GM18873 (cell line): ENCODE data around the gene TAL1.
"Not testable (repeated sequence)": the region's sequence is repeated elsewhere in the genome, so short reads cannot be mapped to it uniquely, and the experiment has no call there.

Source experiments
- ATAC-seq: cut with Tn5 transposase; IDR thresholded peaks from one replicate; pipeline ENCODE4 v1.9.1; 2021; ENCODE audit warnings: mild to moderate bottlenecking, moderate library complexity, moderate number of reproducible peaks; ENCODE audit not compliant: unreplicated experiment, low FRiP score

The TAL1 gene

GRCh38 chr1:47213230-47213963, 18.6 kb downstream of the TAL1 start:
- no peak for ATAC-seq

DNA sequence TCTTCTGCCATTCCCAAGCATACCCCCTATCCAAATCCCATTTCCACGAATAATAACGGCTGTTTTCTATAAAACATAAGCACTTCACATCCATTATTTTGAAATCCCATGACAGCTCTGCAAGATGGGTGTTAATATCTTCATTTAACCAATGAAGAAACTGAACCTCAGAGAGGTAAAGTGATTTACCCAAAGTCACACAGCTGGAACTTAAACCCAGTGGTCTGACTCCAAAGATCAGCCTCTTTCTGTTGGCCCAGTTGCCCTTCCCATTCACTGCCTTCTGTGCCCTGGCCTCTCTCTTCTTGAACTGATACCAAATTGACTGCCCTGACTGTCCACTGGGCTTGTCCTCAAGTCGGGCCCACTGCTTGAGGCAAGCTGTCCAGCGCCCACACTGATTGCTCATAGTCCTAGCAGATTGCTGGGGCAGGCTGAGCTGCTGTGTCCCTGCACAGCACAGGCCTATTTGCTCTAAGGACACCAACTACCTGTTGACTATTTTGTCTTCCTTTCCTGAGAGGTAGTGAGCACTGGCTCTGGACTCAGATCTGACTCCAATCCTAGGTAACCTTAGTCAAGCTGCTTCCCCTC, 19.3 kb downstream of the TAL1 start:
- no peak for ATAC-seq

GRCh38 chr1:47211796-47212269, 20.2 kb downstream of the TAL1 start:
- ATAC-seq = no peak

GRCh38 chr1:47210666-47211065, 21.4 kb downstream of the TAL1 start:
- ATAC-seq = no peak

DNA sequence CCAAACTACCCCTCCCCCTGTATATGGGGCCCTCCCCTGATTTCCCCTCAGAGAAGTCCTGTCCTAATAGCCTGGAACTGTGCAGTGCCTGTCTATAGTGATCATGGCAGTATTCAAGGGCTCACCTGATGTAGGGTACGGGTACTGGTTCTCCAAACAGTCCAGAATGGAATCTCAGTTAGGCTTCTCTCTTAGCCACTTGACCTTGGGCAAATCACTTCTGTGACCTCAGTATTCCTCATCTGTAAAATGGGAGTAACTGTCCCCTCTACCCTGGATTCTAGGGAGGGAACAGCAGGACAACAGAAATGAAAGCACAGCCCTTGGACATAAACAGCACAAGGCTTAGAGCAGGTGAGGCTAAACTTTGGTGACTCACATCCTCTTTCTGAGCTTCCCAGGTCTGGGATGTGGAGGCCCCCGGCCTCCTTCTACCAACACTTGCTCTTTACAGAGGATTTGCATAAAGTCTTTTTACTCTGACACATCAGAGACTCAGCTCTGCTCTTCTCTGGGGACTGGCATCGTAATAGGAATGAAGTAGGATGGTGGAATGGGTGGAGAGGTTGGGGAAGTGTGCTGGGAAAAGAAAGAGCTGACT, 22.2 kb downstream of the TAL1 start:
- no peak for ATAC-seq

DNA sequence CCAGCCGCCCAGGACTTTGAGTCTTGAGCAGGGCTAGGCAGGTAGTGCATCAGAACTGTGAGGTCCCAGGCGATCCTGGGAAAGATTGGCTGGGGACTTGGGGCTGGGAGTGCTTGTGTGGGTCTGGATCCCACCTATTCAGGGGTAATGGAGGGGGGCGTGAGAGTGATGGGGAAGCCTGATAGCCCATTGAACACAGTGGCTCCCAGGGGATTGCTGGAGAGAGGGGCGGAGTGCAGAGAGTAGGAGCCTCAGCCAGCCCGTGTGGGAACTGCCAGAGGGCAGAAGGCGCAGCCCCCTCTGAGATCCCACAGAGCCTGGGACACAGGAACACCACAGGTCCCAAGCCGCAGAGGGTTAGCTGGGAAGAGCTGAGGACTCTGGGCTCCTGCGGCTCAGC, 22.9 kb downstream of the TAL1 start:
- no peak for ATAC-seq

- no peak for ATAC-seq
Measured at GRCh38 chr1:47208374-47208850, 23.6 kb downstream of the TAL1 start.

DNA sequence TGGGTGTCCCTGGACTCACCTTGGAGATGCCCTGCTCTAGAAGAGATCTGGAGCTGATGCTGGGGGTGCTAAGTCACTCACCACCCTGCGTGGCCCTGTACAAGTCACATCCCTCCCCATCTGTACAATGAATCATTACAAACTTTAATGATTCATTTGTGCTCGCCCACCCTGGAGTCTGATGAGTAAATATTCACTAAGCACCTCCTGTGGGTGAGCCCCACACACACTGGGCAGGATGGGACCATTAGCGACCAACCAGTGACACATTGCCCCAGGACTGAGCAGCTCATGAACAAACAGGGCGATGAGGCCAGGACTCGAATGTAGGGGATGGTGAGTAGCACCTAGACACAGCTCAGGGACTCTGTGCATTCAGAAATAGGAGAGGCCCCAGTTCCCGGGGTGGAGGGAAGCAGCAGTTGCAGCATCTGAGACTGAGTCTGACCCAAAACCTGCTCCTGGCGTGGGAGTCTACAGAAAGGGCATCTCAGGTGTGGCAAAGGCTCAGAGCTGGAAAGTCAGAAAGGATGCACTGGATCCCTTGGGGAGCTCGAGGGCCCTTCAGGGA, 24.1 kb downstream of the TAL1 start:
- ATAC-seq = no peak

DNA sequence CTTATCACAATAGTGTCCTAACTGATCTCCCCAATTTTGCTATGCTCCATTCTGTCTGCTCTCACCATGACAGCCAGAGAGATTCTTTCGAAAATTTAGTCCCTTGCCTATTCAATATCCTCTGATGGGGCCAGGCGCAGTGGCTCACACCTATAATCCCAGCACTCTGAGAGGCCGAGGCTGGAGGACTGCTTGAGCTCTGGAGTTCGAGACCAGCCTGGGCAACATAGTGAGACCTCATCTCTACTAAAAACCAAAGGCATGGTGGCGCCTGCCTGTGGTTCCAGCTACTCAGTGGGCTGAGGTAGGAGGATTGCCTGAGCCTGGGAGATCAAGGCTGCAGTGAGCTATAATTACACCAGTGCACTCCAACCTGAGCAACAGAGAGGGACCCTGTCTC, 26.1 kb downstream of the TAL1 start:
- ATAC-seq = no peak

- ATAC-seq = not testable (repeated sequence)
Measured at GRCh38 chr1:47203504-47203903, 28.5 kb downstream of the TAL1 start.

DNA sequence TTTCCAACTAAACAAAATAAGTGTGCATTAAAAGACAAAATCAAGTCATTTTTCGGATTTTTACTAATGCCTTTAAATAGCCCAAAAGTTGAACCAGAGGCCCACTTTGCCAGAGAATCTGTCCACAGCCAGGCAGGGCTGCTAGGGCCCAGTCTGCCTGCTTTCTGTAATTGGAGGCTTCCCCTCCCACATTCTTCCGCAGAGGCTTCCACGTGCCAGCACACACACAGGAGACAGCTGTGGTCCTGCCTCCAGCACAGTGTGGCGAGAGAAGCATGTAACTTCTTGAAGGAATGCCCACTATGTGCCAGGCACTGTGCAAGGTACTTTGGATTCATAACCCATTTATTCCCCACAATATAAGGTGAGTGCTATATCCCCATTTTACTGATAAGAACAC, 30.8 kb downstream of the TAL1 start:
- no peak for ATAC-seq

DNA sequence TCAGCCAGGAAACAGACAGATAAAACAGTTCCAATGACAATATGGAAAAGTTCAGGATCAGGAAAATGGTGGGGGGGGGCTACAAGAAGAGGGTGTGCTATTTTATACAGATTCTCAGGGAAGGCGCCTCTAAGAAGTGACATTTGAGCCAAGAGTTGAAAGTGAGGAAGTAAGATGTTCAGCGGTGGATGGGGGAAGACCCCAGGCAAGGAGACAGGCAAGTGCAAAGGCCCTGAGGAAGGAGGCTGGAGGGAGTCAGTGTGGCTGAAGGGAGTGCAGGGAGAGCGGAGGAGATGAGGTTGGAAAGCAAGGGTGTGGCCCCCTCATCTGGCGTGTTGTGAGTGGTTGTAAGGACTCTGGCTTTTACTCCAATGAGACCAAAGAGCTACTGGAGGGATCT, 33.8 kb downstream of the TAL1 start:
- ATAC-seq = no peak

DNA sequence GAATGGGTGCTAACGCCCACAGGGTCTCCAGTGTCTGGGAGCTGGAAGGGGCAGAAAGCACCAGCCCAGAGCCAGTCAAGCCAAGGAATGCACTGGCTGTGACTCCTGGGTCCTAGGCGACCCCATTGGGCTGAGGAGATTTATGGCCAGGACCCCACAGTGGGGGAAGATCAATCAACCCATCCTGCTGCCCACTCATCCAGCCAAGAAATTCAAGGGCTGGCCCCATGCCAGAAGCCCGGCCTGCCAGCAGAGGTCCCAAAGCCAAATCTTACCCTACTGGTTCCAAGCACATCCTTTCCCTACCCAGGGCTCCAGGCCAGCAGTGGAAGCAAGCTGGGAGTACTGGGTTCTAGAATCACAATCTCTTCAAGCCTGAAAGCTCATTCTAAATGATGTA, 35.4 kb downstream of the TAL1 start:
- no peak for ATAC-seq

DNA sequence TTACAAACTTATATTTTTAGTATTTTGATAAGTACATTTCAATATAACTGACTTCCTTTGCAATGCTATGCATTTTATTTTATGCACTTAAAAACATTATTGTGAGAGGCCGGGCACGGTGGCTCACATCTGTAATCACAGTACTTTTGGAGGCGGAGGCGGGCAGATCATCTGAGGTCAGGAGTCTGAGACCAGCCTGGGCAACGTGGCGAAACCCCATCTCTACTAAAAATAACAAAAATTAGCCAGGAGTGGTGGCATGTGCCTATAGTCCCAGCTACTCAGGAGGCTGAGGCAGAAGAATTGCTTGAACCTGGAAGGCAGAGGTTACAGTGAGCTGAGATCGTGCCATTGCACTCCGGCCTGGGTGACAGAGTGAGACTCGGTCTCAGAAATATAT, 36.0 kb downstream of the TAL1 start:
- not testable (repeated sequence) for ATAC-seq

DNA sequence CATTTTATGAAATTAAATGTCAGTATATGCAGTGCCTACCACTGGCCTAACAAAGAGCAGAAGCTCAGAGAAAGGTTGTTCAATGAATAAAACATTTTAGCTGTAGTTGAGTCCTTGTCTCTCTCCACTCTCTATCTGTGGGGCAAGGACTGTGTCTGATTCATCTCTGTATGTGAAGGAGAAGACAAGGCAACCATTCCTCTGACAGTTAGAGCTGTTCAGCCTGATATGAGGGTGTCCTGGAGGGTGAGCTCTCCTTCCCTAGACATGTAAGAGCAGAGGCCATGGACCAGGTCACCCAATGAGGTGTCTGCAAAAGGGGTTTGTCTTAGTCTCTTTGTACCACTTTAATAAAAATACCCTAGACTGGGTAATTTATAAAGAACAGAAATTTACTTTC, 37.7 kb downstream of the TAL1 start:
- ATAC-seq = no peak

DNA sequence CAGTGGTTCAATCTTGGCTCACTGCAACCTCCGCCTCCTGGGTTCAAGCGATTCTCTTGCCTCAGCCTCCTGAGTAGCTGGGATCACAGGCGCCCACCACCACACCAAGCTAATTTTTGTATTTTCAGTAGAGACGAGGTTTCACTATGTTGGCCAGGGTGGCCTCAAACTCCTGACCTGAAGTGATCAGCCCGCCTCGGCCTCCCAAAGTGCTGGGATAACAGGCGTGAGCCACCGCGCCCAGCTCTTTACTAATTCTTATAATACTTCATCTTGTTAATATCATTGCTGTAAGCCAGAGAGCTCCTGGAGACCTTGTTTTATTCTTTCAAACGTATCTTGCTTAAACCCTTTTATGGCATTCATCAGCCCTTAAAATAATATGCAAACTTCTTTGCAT, 38.5 kb downstream of the TAL1 start:
- not testable (repeated sequence) for ATAC-seq

DNA sequence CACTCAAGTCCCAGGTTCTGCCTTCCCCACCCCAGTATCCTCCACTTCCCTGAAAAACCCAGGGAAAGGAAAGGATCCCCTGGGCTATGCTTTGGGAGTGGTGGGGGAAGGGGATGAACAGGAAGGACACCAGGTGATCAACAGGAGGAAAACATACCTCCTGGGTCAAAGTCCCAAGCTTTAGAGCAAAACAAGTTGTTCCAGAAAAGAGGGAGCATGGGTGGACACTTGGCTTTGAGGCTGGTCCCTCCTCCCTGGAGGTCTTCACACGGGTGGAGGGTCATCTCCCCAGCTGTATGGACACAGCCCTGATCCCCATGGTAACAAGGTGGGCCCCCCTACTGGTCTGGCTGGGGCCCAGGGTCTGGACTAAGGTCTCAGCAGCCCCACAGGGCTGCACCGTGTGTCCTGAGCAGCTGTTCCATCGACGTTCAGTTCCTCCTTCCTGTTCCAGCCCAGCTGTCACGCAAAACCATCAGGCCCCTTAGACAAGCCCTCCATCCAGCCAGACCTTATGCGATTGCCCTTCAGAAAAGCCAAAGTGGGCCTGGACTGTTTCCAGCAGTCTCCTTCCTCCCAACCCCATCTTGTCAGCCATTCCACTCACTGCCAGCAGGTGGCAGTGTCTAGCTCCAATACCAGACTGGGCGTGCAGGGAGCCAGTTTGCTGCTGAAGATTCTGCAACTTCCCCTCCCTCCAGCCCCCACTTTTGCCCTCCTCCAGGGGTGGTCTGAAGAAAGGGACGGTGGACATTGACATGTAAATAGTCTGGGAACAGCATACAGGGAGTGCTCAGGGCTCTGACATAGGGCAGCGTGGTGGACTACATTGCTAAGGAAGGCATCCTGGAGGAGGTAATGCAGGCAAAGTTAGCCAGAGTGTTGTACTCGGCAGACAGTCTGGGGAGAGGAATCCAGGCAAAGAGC, 39.3 kb downstream of the TAL1 start:
- no peak for ATAC-seq

DNA sequence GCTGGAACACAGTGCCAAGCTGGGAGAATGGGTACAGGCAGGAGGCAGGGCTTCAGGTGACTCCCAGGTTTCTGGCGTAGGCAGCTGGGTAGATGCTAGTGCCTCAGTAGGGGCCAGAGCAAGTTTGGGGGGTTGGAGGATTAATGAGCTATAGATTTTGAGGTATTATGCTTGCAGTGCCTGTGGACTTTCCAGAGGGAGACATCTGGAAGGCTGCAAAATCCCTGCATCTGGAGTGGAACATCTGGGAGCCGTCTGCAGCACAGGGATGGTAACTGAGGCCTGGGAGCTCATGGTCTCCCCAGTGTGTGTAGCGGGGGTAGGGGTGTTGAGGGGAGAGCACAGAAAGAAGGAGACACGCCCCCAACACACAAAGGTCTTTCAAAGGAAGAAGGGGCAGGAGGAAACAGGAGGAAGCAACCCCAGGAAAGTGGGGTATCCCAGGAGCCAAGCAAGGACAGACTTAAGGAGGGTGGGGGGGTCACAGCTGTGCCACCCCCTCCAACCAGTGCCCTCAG, 40.0 kb downstream of the TAL1 start:
- no peak for ATAC-seq

GRCh38 chr1:47190857-47191256, 41.2 kb downstream of the TAL1 start:
- no peak for ATAC-seq

DNA sequence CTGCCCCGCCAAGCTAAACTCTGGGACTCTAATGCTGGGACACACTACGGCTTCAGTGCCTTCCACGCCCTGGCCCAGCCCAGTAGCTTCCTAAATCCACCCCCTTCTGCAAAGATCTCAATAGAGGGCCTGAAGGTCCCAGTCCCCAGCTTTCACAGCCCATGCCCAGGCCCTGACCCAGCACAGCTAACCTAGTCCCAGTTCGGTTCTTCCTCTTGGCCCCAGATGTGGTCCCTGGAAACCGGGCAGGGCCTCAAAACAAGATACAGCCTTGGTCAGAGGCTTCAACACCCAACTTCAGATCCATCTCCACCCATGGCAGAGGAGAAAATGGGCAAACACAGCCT, 41.5 kb downstream of the TAL1 start:
- no peak for ATAC-seq
